ENCODE measurements around the gene FIBP.
A peak's percentile ranks its signal among the peaks of the same experiment; 100 is the strongest.

The FIBP gene

GRCh38 chr11:65880027-65880426 is 8.2 kb downstream of the FIBP start:
- DNase-seq (ENCODE audit: low read depth, low spot score): no peak
- H3K4me3 ChIP-seq (ENCODE audit: low read depth, low read length): no peak overlapping the region
- ChIA-PET CTCF (interaction anchor here (1.5 to 33.3 kb wide), 4 partner anchors 6 to 99 kb away, joined by 3 to 1090 read pairs (median 190); partner anchors contain the start of genes CCDC85B, FIBP, MUS81 and SART1), POLR2A (interaction anchor here (0.7 kb wide), 1 partner anchor 47 kb away, joined by 3 read pairs; no protein-coding TSS in a partner anchor)
- TF ChIP-seq CTCF (IDR thresholded peaks at IDR 0.05; ENCODE audit: insufficient read depth, low read length, missing control alignments): no peak

GRCh38 chr11:65879617-65880016 is 8.7 kb downstream of the FIBP start, which contains the start of gene CTSW:
Gene CTSW, plus strand, starts transcription at chr11:65879837. Its CDS starts 18 bp downstream, at chr11:65879855.
- TF ChIP-seq CTCF (IDR thresholded peaks at IDR 0.05; ENCODE audit: insufficient read depth, low read length, missing control alignments): no peak
- no peak for DNase-seq (ENCODE audit: low read depth, low spot score)
- POLR2A ChIA-PET: interaction anchor here (1.0 kb wide), 1 partner anchor 9 kb away, joined by 3 read pairs; the partner anchor contains the start of gene FIBP

GRCh38 chr11:65873318-65874156 is 14.7 kb downstream of the FIBP start:
- peak overlapping the region; percentile 80 for H3K4me3 ChIP-seq (ENCODE audit: low read depth, low read length)
- POLR2A ChIA-PET: interaction anchor here (1.0 to 2.1 kb wide), 8 partner anchors 9 to 129 kb away, joined by 3 to 12 read pairs (median 4); partner anchors contain the start of genes BANF1, CFL1, FIBP and MUS81
- CTCF ChIA-PET: interaction anchor here (1.0 to 33.3 kb wide), 7 partner anchors 12 to 195 kb away, joined by 3 to 1090 read pairs (median 5); partner anchors contain the start of genes CCDC85B, FIBP, MUS81 and SART1
- TF ChIP-seq CTCF (IDR thresholded peaks at IDR 0.05; ENCODE audit: insufficient read depth, low read length, missing control alignments): no peak
- no peak for DNase-seq (ENCODE audit: low read depth, low spot score)

More at GRCh38 chr11:65879617-65880016, 8.7 kb downstream of the FIBP start, which contains the start of gene CTSW:
- CTCF ChIA-PET: interaction anchor here (1.5 to 33.3 kb wide), 4 partner anchors 7 to 100 kb away, joined by 3 to 1090 read pairs (median 190); partner anchors contain the start of genes CCDC85B, FIBP, MUS81 and SART1
- no peak within 1 kb of the TSS for H3K4me3 ChIP-seq (ENCODE audit: low read depth, low read length)

- ChIA-PET POLR2A (interaction anchor here (0.9 to 6.8 kb wide), 11 partner anchors 9 to 130 kb away, joined by 3 to 103 read pairs (median 4); partner anchors contain the start of genes BANF1, CFL1, FIBP and MUS81), CTCF (interaction anchor here (1.3 to 33.3 kb wide), 6 partner anchors 12 to 167 kb away, joined by 3 to 1090 read pairs (median 90); partner anchors contain the start of genes CCDC85B, FIBP, KAT5 and MUS81)
- DNase-seq (ENCODE audit: low read depth, low spot score): no peak
- TF ChIP-seq CTCF (IDR thresholded peaks at IDR 0.05; ENCODE audit: insufficient read depth, low read length, missing control alignments): no peak
- H3K4me3 ChIP-seq (ENCODE audit: low read depth, low read length): peak within 1 kb of the TSS; percentile 80
Observed at GRCh38 chr11:65872586-65873317, 15.5 kb downstream of the FIBP start, which contains the start of gene EFEMP2. Gene EFEMP2, minus strand, starts transcription at chr11:65872800. Its CDS starts 446 bp downstream, at chr11:65872354.

GRCh38 chr11:65871811-65872548 is 16.3 kb downstream of the FIBP start:
- peak; percentile 40 for TF ChIP-seq CTCF (IDR thresholded peaks at IDR 0.05; ENCODE audit: insufficient read depth, low read length, missing control alignments)
- CTCF ChIA-PET: interaction anchor here (0.9 to 33.3 kb wide), 9 partner anchors 11 to 230 kb away, joined by 3 to 1090 read pairs (median 5); partner anchors contain the start of genes CCDC85B, FIBP, KAT5 and MUS81
- POLR2A ChIA-PET: interaction anchor here (0.9 to 6.8 kb wide), 15 partner anchors 9 to 131 kb away, joined by 3 to 103 read pairs (median 4); partner anchors contain the start of genes BANF1, CFL1, FIBP and MUS81
- peak overlapping the region; percentile 80 for H3K4me3 ChIP-seq (ENCODE audit: low read depth, low read length)
- DNase-seq (ENCODE audit: low read depth, low spot score): no peak

All from AG04449 (cell line).